ENCODE data around the gene NAA15.
A peak's percentile ranks its signal among the peaks of the same experiment; 100 is the strongest.
"Not testable (repeated sequence)": the region's sequence is repeated elsewhere in the genome, so short reads cannot be mapped to it uniquely, and the experiment has no call there.

NAA15 gene

GRCh38 chr4:139301113-139301820 is at the start of gene NAA15:
Gene NAA15 (plus strand): TSS chr4:139301505. CDS start chr4:139301778, 273 bp downstream.
- DNase-seq (ENCODE audit: low spot score) = peak; percentile 77

GRCh38 chr4:139253046-139253445 is 48.3 kb upstream of the NAA15 start:
- no peak for DNase-seq (ENCODE audit: low spot score)

- no peak for DNase-seq (ENCODE audit: low spot score)
Measured at GRCh38 chr4:139253713-139254112, 47.6 kb upstream of the NAA15 start.

- DNase-seq (ENCODE audit: low spot score) = not testable (repeated sequence)
Measured at GRCh38 chr4:139255581-139255980, 45.7 kb upstream of the NAA15 start.

GRCh38 chr4:139256349-139256748 is 45.0 kb upstream of the NAA15 start:
- no peak for DNase-seq (ENCODE audit: low spot score)

GRCh38 chr4:139265654-139266053 is 35.7 kb upstream of the NAA15 start:
- DNase-seq (ENCODE audit: low spot score) = no peak

GRCh38 chr4:139266208-139266582 is 35.1 kb upstream of the NAA15 start:
- DNase-seq (ENCODE audit: low spot score) = no peak

- DNase-seq (ENCODE audit: low spot score) = peak; percentile 58
Measured at GRCh38 chr4:139266583-139267257, 34.6 kb upstream of the NAA15 start.

- no peak for DNase-seq (ENCODE audit: low spot score)
Measured at GRCh38 chr4:139267301-139267700, 34.0 kb upstream of the NAA15 start.

GRCh38 chr4:139273835-139274234 is 27.5 kb upstream of the NAA15 start:
- no peak for DNase-seq (ENCODE audit: low spot score)

GRCh38 chr4:139274790-139275189 is 26.5 kb upstream of the NAA15 start:
- DNase-seq (ENCODE audit: low spot score) = no peak

GRCh38 chr4:139275281-139275735 is 26.0 kb upstream of the NAA15 start:
- no peak for DNase-seq (ENCODE audit: low spot score)

GRCh38 chr4:139278485-139278884 is 22.8 kb upstream of the NAA15 start:
- no peak for DNase-seq (ENCODE audit: low spot score)

- DNase-seq (ENCODE audit: low spot score) = peak; percentile 21
Measured at GRCh38 chr4:139278912-139279759, 22.2 kb upstream of the NAA15 start.

- DNase-seq (ENCODE audit: low spot score) = no peak
Measured at GRCh38 chr4:139279760-139280620, 21.3 kb upstream of the NAA15 start, which contains the start of gene MGARP. Gene MGARP (minus strand): TSS chr4:139280225. CDS start chr4:139280158, 67 bp downstream.

GRCh38 chr4:139282065-139282720 is 19.1 kb upstream of the NAA15 start:
- no peak for DNase-seq (ENCODE audit: low spot score)

GRCh38 chr4:139282721-139283075 is 18.6 kb upstream of the NAA15 start:
- DNase-seq (ENCODE audit: low spot score) = no peak

- DNase-seq (ENCODE audit: low spot score) = no peak
Measured at GRCh38 chr4:139286186-139286698, 15.1 kb upstream of the NAA15 start.

- peak; percentile 76 for DNase-seq (ENCODE audit: low spot score)
Measured at GRCh38 chr4:139295206-139295941, 5.9 kb upstream of the NAA15 start.

- DNase-seq (ENCODE audit: low spot score) = no peak
Measured at GRCh38 chr4:139295942-139296299, 5.4 kb upstream of the NAA15 start.

Data from HuH-7.5 (cell line).